Uterus (tissue), 2 donors: ENCODE data around the gene DEPDC5.

Source experiments
- POLR2A ChIP-seq, 2 donors: fragments of 450-650 bp; IDR thresholded peaks; one replicate each; pipeline ENCODE4 v1.6.1; 2016; ENCODE audit warnings: antibody characterized with exemption in 2 of 2, mild to moderate bottlenecking in 1 of 2, moderate library complexity in 1 of 2
- TF ChIP-seq, protein P1 (sequence below), 4 experiments: fragments of 200-600 bp in 2 of 4; fragments of 450-650 bp in 2 of 4; sonication (generic) in 2 of 4; IDR thresholded peaks; one replicate each; pipeline ENCODE4 v1.5.1; 2016 to 2019; ENCODE audit warnings: antibody characterized with exemption in 4 of 4, mild to moderate bottlenecking in 2 of 4, moderate library complexity in 1 of 4

DNA sequence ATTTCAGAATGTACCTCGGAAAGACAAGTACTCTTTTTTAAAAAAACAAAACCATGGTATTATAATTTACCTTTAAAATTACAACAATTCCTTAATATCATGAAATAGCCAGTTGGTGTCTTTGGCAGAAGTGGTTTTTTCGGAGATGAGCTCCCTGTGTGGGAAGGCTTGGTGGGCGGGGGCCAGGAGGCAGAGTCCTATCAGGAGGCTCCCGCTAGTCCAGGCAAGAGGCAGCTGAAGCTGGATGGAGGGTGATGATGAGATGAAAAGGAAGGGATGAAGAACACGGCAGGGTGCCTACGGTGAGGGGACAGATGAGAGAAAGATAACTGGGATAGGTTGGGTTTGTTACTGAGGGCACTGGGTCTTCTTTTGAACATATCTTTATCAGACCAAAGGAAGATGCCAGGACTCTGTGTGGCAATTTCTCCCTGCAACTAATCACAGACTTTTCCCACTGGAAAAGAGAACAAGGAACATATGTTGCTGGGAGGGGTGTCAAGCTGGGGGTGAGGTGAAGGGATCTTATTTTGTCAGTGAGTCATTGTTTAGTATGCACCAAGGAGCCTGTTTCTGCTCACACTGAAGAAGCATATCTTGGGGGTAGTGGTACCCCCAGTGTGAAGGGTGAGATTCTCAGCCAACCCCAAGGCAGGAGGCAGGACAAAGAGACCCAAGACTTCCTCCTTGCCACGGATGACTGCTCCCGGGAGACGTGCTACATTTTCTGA lies 99.0 kb downstream of the DEPDC5 start:
- no peak for TF ChIP-seq POLR2A (IDR thresholded peaks at IDR 0.05)
- TF ChIP-seq, protein P1, sequence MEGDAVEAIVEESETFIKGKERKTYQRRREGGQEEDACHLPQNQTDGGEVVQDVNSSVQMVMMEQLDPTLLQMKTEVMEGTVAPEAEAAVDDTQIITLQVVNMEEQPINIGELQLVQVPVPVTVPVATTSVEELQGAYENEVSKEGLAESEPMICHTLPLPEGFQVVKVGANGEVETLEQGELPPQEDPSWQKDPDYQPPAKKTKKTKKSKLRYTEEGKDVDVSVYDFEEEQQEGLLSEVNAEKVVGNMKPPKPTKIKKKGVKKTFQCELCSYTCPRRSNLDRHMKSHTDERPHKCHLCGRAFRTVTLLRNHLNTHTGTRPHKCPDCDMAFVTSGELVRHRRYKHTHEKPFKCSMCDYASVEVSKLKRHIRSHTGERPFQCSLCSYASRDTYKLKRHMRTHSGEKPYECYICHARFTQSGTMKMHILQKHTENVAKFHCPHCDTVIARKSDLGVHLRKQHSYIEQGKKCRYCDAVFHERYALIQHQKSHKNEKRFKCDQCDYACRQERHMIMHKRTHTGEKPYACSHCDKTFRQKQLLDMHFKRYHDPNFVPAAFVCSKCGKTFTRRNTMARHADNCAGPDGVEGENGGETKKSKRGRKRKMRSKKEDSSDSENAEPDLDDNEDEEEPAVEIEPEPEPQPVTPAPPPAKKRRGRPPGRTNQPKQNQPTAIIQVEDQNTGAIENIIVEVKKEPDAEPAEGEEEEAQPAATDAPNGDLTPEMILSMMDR (IDR thresholded peaks at IDR 0.05), result no peak
